Smooth muscle cell (in vitro differentiated cells): Measurements from ENCODE around the gene C14orf119. TPM values are rescaled to one million over a fixed set of nuclear protein-coding genes. Genes with fewer than 3 reads are reported as not detected.

Source experiments
- DNase-seq: peaks from one replicate; lab custom pipeline; 2025; ENCODE audit not compliant: unreplicated experiment; lab: John Stamatoyannopoulos, UW
- H2AFZ ChIP-seq: fragments of 200-600 bp; sonication (generic); 2 replicates; pipeline ENCODE4 v1.6.0; 2016; ENCODE audit warnings: antibody characterized with exemption, low read depth, mild to moderate bottlenecking
- H3F3A ChIP-seq: fragments of 200-600 bp; sonication (generic); 2 replicates; pipeline ENCODE4 v1.6.0; 2017; ENCODE audit warnings: antibody characterized with exemption, low read depth
- H3K27ac ChIP-seq: fragments of 200-600 bp; sonication (generic); 2 replicates; pipeline ENCODE4 v1.5.1; 2016; ENCODE audit warnings: low read depth, mild to moderate bottlenecking
- H3K27me3 ChIP-seq: fragments of 200-600 bp; sonication (generic); 2 replicates; pipeline ENCODE4 v1.6.1; 2016; ENCODE audit warnings: low read depth, mild to moderate bottlenecking
- H3K36me3 ChIP-seq: fragments of 200-600 bp; sonication (generic); 2 replicates; pipeline ENCODE4 v1.5.1; 2016; ENCODE audit warnings: low read depth
- H3K4me1 ChIP-seq: fragments of 200-600 bp; sonication (generic); 2 replicates; pipeline ENCODE4 v1.5.1; 2016; ENCODE audit warnings: low read depth
- H3K4me2 ChIP-seq: fragments of 200-600 bp; sonication (generic); 2 replicates; pipeline ENCODE4 v1.6.0; 2016; ENCODE audit warnings: mild to moderate bottlenecking
- H3K4me3 ChIP-seq: fragments of 200-600 bp; sonication (generic); 2 replicates; pipeline ENCODE4 v1.5.1; 2016; ENCODE audit warnings: mild to moderate bottlenecking
- H3K79me2 ChIP-seq: fragments of 200-600 bp; sonication (generic); 2 replicates; pipeline ENCODE4 v1.6.0; 2016; ENCODE audit warnings: low read depth, mild to moderate bottlenecking
- H3K9ac ChIP-seq: fragments of 200-600 bp; sonication (generic); 2 replicates; pipeline ENCODE4 v1.6.0; 2016; ENCODE audit warnings: low read depth
- H3K9me3 ChIP-seq: fragments of 200-600 bp; sonication (generic); replicated peaks from 2 replicates; pipeline ENCODE4 v1.5.1; 2016; ENCODE audit warnings: low read depth
- H4K20me1 ChIP-seq: fragments of 200-600 bp; sonication (generic); 2 replicates; pipeline ENCODE4 v1.6.0; 2016; ENCODE audit warnings: low read depth
- WGBS: methylation state at CpG from one replicate; pipeline ENCODE4 v1.1.7; 2016; ENCODE audit warnings: low lambda C conversion rate; 5-methylcytosine and 5-hydroxymethylcytosine counted together
- polyA plus RNA-seq: library from polyadenylated mRNA; unstranded; fragments of >200 nt; fragmentation: Nextera tagmentation; extraction: Ambion mirVana; gene quantifications from 2 replicates; pipeline ENCODE4 v1.2.1, GENCODE V29; 2016
- total RNA-seq: library from RNA; depleted of rRNA; stranded (reverse); fragments of >200 nt; gene quantifications from 2 replicates; pipeline ENCODE4 v1.2.3, GENCODE V29; 2014
- TF ChIP-seq, protein P1 (sequence below): fragments of 200-600 bp; sonication (generic); IDR thresholded peaks from 2 replicates; pipeline ENCODE4 v1.5.1; 2017; ENCODE audit warnings: borderline replicate concordance, mild to moderate bottlenecking, antibody characterized with exemption; ENCODE audit not compliant: insufficient read depth, poor library complexity, severe bottlenecking

Gene C14orf119
- total and polyA plus RNA-seq, 2 experiments from 2014 or later, result 54.1 to 130 TPM

DNA sequence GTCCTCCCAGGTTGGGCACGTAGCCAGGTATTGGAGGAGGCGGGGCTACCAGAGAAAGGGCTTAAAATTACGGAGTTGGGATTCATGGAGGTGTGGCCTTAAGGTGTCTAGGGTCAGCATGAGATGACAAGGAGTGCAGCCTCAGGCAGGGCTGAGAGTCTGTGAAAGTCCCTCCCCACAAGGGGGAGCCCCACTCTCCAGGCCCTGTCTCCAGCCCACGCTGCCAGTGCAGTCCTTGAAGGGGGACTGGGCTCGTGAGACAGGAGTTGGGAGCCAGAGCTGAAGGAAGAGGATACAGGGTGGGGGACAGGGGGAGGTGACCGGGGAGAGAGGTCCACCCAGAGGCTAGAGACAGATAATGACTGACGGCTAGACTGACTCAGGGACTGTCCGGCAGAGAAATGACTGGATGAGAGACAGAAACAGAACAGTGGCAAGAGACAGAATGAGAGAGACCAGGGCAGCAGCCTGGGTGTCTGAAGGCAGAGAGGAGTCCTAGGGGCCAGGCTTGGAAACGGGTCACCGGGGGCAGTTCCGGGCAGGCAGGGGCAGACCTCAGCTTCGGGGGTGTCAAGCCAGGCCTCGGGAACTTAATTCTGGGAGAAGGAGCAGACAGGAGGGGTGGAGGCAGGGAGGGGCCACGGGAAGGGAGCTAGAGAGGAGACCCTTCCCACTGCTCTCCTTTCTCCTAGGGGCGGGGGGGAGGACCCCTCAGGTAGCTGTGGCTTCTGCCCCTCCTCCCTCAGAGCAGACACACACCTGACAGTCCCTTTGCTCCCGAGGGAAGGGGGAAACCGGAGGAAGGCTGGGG is 39.0 kb upstream of the C14orf119 start:
- Histone ChIP-seq H2AFZ (no peak overlapping the region), H4K20me1 (no peaks in the 10 kb centered on the region), H3K27me3 (no peaks in the 10 kb centered on the region), H3K36me3 (no peaks in the 10 kb centered on the region), H3K9ac (no peak overlapping the region), H3K4me1 (peaks cover 5% of the 10 kb centered on the region), H3K4me2 (peak overlapping the region; percentile 100), H3K27ac (no peak overlapping the region), H3K79me2 (no peaks in the 10 kb centered on the region), H3K9me3 (no peaks in the 10 kb centered on the region), H3K4me3 (peak overlapping the region; percentile 82), H3F3A (peaks cover 29% of the 10 kb centered on the region)
- DNase-seq, result no peak
- TF ChIP-seq, protein P1, sequence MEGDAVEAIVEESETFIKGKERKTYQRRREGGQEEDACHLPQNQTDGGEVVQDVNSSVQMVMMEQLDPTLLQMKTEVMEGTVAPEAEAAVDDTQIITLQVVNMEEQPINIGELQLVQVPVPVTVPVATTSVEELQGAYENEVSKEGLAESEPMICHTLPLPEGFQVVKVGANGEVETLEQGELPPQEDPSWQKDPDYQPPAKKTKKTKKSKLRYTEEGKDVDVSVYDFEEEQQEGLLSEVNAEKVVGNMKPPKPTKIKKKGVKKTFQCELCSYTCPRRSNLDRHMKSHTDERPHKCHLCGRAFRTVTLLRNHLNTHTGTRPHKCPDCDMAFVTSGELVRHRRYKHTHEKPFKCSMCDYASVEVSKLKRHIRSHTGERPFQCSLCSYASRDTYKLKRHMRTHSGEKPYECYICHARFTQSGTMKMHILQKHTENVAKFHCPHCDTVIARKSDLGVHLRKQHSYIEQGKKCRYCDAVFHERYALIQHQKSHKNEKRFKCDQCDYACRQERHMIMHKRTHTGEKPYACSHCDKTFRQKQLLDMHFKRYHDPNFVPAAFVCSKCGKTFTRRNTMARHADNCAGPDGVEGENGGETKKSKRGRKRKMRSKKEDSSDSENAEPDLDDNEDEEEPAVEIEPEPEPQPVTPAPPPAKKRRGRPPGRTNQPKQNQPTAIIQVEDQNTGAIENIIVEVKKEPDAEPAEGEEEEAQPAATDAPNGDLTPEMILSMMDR, result peak; percentile 57
- 6% methylated on average over 17 of the region's 17 CpGs for WGBS

DNA sequence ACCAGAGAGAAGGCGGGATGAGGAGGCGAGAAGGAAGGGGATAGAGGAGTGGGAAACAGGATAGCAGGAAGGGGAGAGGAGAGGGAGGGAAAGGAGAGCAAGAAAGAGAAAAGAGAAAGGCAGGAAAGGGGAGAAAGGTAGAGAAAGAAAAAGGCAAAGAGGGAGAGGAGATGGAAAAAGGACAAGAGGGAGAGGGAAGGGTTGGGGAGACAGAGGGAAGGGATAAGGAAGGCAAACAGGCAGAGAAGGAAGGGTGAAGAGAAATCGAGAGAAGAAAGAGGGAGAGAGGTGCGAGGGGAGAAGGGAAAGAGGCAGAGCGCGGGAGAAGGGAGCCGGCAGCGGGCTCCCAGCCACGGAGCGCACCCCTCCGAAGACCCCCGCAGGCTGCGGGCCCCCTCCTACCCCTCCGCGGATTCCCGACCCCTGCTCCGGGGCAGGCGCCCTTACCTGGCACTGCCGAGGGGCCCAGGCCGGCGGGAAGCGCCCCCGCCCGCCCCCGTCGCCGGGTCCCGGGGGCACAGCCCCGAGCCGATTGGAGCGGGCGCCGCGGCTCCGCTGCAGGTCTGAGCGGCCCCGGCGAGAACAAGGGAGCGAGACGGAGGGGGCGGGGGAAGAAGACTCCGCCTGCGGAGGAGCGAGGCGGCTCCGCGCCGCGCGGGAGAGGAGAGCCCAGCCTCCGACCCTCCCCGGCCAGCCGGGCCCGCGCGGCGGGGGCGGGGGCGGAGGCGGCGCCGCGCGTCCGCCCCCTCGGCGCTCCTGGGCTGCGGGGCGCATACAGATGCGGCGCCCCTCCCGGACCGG is 38.1 kb upstream of the C14orf119 start, which contains the start of gene CDH24:
Gene CDH24 (minus strand): TSS at position 565 of the 801 bp plus-strand sequence. CDS start 1,787 bp downstream, outside the sequence.
- Histone ChIP-seq H3K4me2 (peak within 1 kb of the TSS; percentile 100), H3K9me3 (no peaks in the 10 kb centered on the region), H3K4me1 (peaks cover 5% of the 10 kb centered on the region), H2AFZ (no peak within 1 kb of the TSS), H3K27me3 (no peaks in the 10 kb centered on the region), H3K36me3 (no peaks in the 10 kb centered on the region), H3K79me2 (no peaks in the 10 kb centered on the region), H3K9ac (peak within 1 kb of the TSS; percentile 60), H3K4me3 (peak within 1 kb of the TSS; percentile 82), H4K20me1 (peaks cover under 1% of the 10 kb centered on the region), H3F3A (peaks cover 30% of the 10 kb centered on the region), H3K27ac (no peak within 1 kb of the TSS)
- 3% methylated on average over 19 of the region's 73 CpGs for WGBS
- no peak for DNase-seq
- TF ChIP-seq, protein P1, result peak; percentile 4

DNA sequence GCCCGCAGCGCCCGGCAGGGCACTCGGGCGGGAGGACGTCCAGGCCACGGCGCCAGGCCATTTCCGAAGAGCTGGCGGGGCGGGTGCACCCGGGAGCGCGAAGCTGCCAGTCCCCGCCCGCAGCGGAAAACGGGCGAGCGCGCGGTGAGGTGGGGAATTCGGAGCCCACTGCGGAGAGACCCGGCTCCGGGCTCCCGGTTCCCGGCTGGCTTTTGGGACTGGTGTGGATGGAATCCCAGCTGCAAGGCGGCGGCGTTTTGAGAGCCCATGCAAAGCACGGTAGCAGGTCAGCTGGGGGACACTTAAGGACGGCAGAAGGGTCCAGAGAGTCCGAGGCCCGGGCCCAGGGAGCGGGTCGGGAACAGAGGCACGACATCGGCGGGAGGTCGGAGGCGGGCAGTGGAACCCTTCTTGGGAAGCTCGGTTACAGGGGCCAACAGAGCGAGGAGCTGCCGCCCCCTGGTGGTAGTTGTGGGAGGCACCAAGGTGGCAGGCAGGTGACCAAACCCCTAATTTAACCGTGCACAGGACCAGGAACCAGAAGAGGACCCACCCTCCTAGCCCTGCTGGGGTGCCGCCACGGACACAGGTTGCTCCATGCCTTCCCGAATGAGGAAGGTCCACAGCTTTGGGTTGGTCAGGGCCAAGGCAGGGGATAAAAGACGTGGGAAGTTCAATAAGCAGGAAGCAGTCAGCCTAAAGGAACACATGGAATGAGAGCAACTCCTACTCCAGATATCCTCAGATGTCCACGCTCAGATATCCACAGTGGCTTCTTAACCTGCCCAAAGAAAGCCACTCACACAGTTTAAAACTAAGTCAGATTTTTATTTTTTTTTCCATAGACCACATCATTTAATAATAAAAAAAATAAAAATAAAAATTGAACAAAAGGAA is 37.3 kb upstream of the C14orf119 start:
- TF ChIP-seq, protein P1, result peak; percentile 89
- no peaks in the 10 kb centered on the region for H3K36me3 ChIP-seq
- peaks cover 38% of the 10 kb centered on the region for H3F3A ChIP-seq
- H3K27ac ChIP-seq, result no peak overlapping the region
- no peak overlapping the region for H2AFZ ChIP-seq
- no peak for DNase-seq
- H3K79me2 ChIP-seq, result no peaks in the 10 kb centered on the region
- peak overlapping the region; percentile 16 for H3K9ac ChIP-seq
- H3K4me3 ChIP-seq, result peak overlapping the region; percentile 82
- H4K20me1 ChIP-seq, result peaks cover 7% of the 10 kb centered on the region
- no peaks in the 10 kb centered on the region for H3K27me3 ChIP-seq
- no peaks in the 10 kb centered on the region for H3K9me3 ChIP-seq
- H3K4me2 ChIP-seq, result peak overlapping the region; percentile 100
- H3K4me1 ChIP-seq, result peaks cover 5% of the 10 kb centered on the region
- WGBS, result 2% methylated on average over 49 of the region's 51 CpGs
